Panc1 (cell line): ENCODE measurements around the gene HERC4. TPM values are rescaled to one million over a fixed set of nuclear protein-coding genes. Genes with fewer than 3 reads are reported as not detected.
A peak's percentile ranks its signal among the peaks of the same experiment; 100 is the strongest.
"Not testable (repeated sequence)": the region's sequence is repeated elsewhere in the genome, so short reads cannot be mapped to it uniquely, and the experiment has no call there.

Source experiments
- ATAC-seq: fragments of 200-7000 bp; cut with Tn5 transposase; 2 replicates; pipeline ENCODE4 v1.9.1; 2020; ENCODE audit warnings: mild to moderate bottlenecking, moderate library complexity
- BruUV-seq: library from RNA; stranded (reverse); fragments of 400-500 nt; replicated peaks from 2 replicates; lab custom pipeline; 2021; lab: Mats Ljungman, UMichigan
- CTCF ChIA-PET: fragments of 300-600 bp; sonication (Branson Sonifier 250); formaldehyde crosslinking; loops from one replicate; lab custom pipeline; 2022; ENCODE audit warnings: antibody characterized with exemption; lab: Charles Lee
- POLR2A ChIA-PET: fragments of 300-600 bp; sonication (Branson Sonifier 250); formaldehyde crosslinking; loops from one replicate; lab custom pipeline; 2022; ENCODE audit warnings: antibody characterized with exemption; lab: Charles Lee
- DNase-seq: peaks from one replicate; pipeline ENCODE4 v3.0.0-alpha.2; 2010; ENCODE audit warnings: low read depth, low spot score
- H3K27ac ChIP-seq: 2 replicates; pipeline ENCODE4 v1.5.1; 2011; ENCODE audit warnings: mild to moderate bottlenecking, low read length, inconsistent platforms
- H3K27me3 ChIP-seq: fragments of 200-500 bp; sonication (Bioruptor generic); 2 replicates; pipeline ENCODE4 v1.6.0; 2014; ENCODE audit warnings: low read length, inconsistent platforms; ENCODE audit not compliant: control insufficient read depth, insufficient read depth
- H3K36me3 ChIP-seq: fragments of 200-500 bp; sonication (Bioruptor generic); 2 replicates; pipeline ENCODE4 v1.5.1; 2014; ENCODE audit warnings: inconsistent platforms, mild to moderate bottlenecking, low read length, moderate library complexity; ENCODE audit not compliant: control insufficient read depth, insufficient read depth
- H3K4me1 ChIP-seq: 2 replicates; pipeline ENCODE4 v1.5.1; 2011; ENCODE audit warnings: inconsistent platforms, mild to moderate bottlenecking, low read length, moderate library complexity; ENCODE audit not compliant: control insufficient read depth, insufficient read depth
- H3K4me3 ChIP-seq, 2 experiments: 2 replicates each; pipeline ENCODE4 v1.5.1; 2011 to 2012; ENCODE audit warnings: low read depth in 2 of 2, low read length in 2 of 2, mild to moderate bottlenecking in 2 of 2, inconsistent platforms in 1 of 2, moderate library complexity in 1 of 2
- H3K9me3 ChIP-seq: fragments of 200-500 bp; sonication (Bioruptor generic); 2 replicates; pipeline ENCODE4 v1.5.1; 2014; ENCODE audit warnings: low read depth, mild to moderate bottlenecking, inconsistent platforms, low read length, moderate library complexity; ENCODE audit not compliant: control insufficient read depth, insufficient read depth
- CTCF ChIP-seq: fragments of 450-650 bp; IDR thresholded peaks from 2 replicates; pipeline ENCODE4 v1.5.1; 2017; ENCODE audit warnings: mild to moderate bottlenecking
- POLR2AphosphoS5 ChIP-seq: IDR thresholded peaks from 2 replicates; pipeline ENCODE4 v1.6.1; 2012; ENCODE audit warnings: mild to moderate bottlenecking, low read depth, low read length, moderate library complexity
- REST ChIP-seq, 2 experiments: IDR thresholded peaks; 2 replicates each; pipeline ENCODE4 v1.6.1; 2011 to 2012; ENCODE audit warnings: low read depth in 2 of 2, control low read depth in 1 of 2, low read length in 1 of 2, mild to moderate bottlenecking in 1 of 2, moderate library complexity in 1 of 2; ENCODE audit not compliant: insufficient read depth in 1 of 2
- SIN3A ChIP-seq: IDR thresholded peaks from 2 replicates; pipeline ENCODE4 v1.6.1; 2012; ENCODE audit warnings: low read depth, mild to moderate bottlenecking, low read length, moderate library complexity, borderline replicate concordance; ENCODE audit not compliant: insufficient read depth
- TCF7L2 ChIP-seq: IDR thresholded peaks from 2 replicates; pipeline ENCODE4 v1.6.1; 2011; ENCODE audit warnings: mild to moderate bottlenecking, low read depth, low read length, inconsistent platforms
- in situ Hi-C: cut with HindIII; loops from 2 replicates; pipeline ENCODE4 v1.10.0; 2016; ENCODE audit warnings: low sequenced_read_pairs, low pct_unique_long_range_greater_than_20kb
- intact Hi-C: fragments of 100-400 bp; cut with micrococcal nuclease; formaldehyde crosslinking; loops from one replicate; pipeline ENCODE4 v1.10.0; 2022; ENCODE audit not compliant: unreplicated experiment
- total RNA-seq: library from RNA; stranded (reverse); gene quantifications from one replicate; pipeline ENCODE4 v1.2.1, GENCODE V29; 2021; ENCODE audit not compliant: unreplicated experiment

HERC4 gene
- total RNA-seq, 1 experiment from 2014 or later: 119 TPM

- Histone ChIP-seq H3K27ac (no peak overlapping the region), H3K9me3 (no peaks in the 10 kb centered on the region), H3K4me3 (no peak overlapping the region), H3K4me1 (no peaks in the 10 kb centered on the region), H3K36me3 (peaks cover 23% of the 10 kb centered on the region), H3K27me3 (no peaks in the 10 kb centered on the region)
- ATAC-seq: no peak
- in situ Hi-C loops (no loop called here), intact Hi-C loops (no loop called here)
- no TSS peak for BruUV-seq
- ChIA-PET CTCF (no interaction called here), POLR2A (no interaction called here)
- TF ChIP-seq CTCF: no peak
- TF ChIP-seq SIN3A: no peak
- TF ChIP-seq POLR2AphosphoS5: no peak
- no peak for TF ChIP-seq REST (IDR thresholded peaks at IDR 0.05; ENCODE audit: insufficient read depth in 1 of 2, low read depth in 2 of 2, low read length in 1 of 2)
- TF ChIP-seq TCF7L2: no peak
- no peak for DNase-seq
Measured at GRCh38 chr10:67971311-67971710, 103.8 kb downstream of the HERC4 start.

- H3K4me1 ChIP-seq: no peaks in the 10 kb centered on the region
- in situ Hi-C loops: no loop called here
- H3K27me3 ChIP-seq: no peaks in the 10 kb centered on the region
- H3K27ac ChIP-seq: no peak overlapping the region
- BruUV-seq: no TSS peak
- ChIA-PET CTCF (no interaction called here), POLR2A (interaction anchor here (0.6 to 0.7 kb wide), 3 partner anchors 14 to 424 kb away, joined by 3 to 4 read pairs (median 4); no protein-coding TSS in a partner anchor)
- H3K4me3 ChIP-seq: no peak overlapping the region
- peaks cover 31% of the 10 kb centered on the region for H3K36me3 ChIP-seq
- intact Hi-C loops: no loop called here
- DNase-seq: no peak
- TF ChIP-seq REST (IDR thresholded peaks at IDR 0.05; ENCODE audit: insufficient read depth in 1 of 2, low read depth in 2 of 2, low read length in 1 of 2) (no peak), POLR2AphosphoS5 (no peak), SIN3A (no peak), CTCF (no peak), TCF7L2 (no peak)
- no peaks in the 10 kb centered on the region for H3K9me3 ChIP-seq
- ATAC-seq: 0 out of 2 replicates have a peak, but pooled peaks have one; percentile 25
Measured at GRCh38 chr10:67969875-67970274, 105.2 kb downstream of the HERC4 start.

GRCh38 chr10:67966035-67966434 is 109.0 kb downstream of the HERC4 start:
- H3K36me3 ChIP-seq: peaks cover 34% of the 10 kb centered on the region
- POLR2A ChIA-PET, in situ Hi-C loops, BruUV-seq, CTCF ChIA-PET, H3K27me3 ChIP-seq, DNase-seq, H3K27ac ChIP-seq, H3K9me3 ChIP-seq, ATAC-seq, H3K4me3 ChIP-seq, intact Hi-C loops, H3K4me1 ChIP-seq: not testable (repeated sequence)
